ENCODE data around the gene ACTC1. TPM values are rescaled to one million over a fixed set of nuclear protein-coding genes. Genes with fewer than 3 reads are reported as not detected.

ACTC1 gene
- total RNA-seq, 1 experiment from 2014 or later = 0.07 TPM

DNA sequence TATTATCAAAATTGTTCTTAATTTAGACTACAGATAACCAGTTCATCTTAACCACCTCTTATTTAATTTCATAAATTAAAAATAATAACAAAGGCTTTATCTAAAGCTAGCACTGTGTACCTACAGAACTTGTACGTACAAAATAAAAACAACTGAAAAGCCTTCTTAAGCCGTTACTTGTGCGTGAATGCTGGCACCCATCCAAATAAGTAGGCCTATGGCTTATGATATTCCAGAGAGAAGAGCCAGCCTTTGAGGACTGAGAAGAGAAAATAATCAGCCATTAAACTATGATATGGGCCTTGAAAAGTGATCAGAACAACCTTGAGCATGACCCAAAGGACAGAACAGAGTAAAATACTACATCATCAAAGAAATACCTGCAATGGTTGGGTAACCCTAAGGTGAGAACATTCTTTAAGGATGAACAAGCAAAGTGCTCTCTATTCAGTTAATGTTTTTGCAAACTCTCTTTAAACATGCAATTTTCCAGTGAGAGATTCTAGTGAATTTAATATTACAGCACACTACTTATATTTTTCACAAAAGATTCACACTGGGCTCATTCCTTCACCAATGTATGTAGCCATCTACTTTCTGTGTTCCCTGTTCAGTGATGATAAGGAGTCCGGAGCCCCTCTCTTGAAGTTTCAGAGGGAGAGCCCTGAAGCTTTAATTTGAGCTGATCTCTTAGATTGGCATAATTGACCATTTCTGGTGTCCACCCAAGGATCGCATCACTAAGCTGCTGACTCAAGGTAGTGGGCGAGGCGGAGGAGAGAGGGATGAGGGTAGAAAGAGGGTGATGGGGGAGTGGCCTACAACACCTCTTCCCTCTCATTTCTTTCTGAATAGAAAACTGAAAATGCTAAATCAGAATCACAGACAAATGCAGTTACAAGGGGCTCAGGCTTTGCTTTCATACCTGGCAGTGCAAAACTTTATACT is 7.7 kb upstream of the ACTC1 start:
- no peak for DNase-seq (ENCODE audit: extremely low read depth, low read depth)

DNA sequence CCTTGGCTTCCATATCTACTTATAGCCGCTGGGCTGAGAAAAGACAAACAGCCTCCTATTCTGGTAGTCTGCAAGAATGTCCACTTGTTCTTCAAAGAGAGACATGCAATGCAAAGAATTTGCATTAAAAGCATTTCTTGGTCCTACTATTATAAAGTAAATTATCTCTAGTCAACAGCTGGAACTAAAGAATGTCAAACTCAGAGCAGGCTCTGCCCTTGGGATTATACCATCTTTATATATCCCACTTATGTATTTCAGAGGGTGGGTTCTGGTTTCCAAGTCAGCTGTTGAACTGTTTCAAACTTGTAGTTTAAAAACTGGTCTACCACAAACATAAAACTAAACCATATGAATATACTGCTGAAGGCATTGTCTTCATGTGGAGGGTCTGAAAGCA is 7.0 kb upstream of the ACTC1 start:
- DNase-seq (ENCODE audit: extremely low read depth, low read depth) = no peak

GRCh38 chr15:34799149-34800101 is 4.1 kb upstream of the ACTC1 start:
- DNase-seq (ENCODE audit: extremely low read depth, low read depth) = no peak

- no peak for DNase-seq (ENCODE audit: extremely low read depth, low read depth)
Measured at GRCh38 chr15:34796847-34797435, 1.6 kb upstream of the ACTC1 start.

DNA sequence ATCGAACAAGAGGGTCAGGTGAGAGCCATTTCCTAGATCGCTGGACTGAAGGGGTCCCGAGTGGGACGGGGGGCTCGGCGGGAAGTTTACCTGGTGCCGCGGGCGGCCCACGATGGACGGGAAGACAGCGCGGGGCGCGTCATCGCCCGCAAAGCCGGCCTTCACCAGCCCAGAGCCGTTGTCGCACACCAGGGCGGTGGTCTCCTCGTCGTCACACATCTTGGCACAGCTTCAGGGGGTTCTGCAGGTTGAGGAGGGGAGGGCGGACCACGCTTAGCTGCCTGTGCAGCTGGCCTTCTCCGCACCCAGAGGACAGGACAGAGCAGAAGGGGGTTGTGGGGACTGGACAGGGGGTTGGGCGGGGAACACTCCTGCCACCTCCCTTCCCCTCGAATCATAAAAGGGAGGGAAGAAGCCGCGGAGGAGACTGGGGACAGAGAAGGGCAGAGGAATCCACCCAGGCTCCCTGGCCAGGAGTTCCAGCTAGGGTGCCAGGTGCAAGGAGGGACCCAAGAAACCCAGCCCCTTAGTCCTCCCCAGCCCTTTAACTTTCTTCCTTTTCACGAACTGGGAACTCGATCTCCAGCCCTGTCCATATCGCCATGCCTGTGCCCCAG is 651 bp downstream of the ACTC1 start:
- no peak for DNase-seq (ENCODE audit: extremely low read depth, low read depth)

- DNase-seq (ENCODE audit: extremely low read depth, low read depth) = no peak
Measured at GRCh38 chr15:34793901-34794300, 1.4 kb downstream of the ACTC1 start.

DNA sequence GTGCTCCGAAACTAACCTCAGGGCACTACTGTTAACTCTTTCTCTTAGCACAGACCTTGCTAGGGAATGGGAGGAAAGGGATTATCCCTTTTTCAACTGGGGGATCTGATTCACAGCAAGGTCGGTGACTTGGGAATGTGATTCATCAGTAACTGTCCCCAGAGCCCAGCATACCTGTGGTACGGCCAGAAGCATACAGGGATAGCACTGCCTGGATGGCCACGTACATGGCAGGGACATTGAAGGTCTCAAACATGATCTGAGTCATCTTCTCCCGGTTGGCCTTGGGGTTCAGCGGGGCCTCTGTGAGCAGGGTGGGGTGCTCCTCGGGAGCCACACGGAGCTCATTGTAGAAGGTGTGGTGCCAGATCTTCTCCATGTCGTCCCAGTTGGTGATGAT is 2.3 kb downstream of the ACTC1 start:
- DNase-seq (ENCODE audit: extremely low read depth, low read depth) = no peak

DNA sequence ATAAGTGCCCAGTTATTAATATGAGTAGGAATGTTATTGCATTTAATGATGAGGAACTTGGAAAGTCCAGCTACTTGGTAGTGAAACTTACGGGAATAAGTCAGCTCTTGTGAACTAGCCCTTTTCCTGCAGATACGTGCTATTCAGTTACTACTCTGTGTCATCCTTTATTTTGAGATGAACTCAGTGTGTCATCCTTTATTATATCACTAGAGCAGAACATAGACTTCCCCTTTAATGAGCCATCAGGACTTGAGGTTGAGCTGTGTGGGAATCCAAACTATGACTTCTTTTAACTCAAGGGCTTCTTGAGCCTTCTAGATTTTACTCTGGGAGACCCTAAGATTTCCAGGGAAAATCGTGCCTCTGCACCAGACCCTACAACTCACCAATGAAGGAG is 3.6 kb downstream of the ACTC1 start:
- no peak for DNase-seq (ENCODE audit: extremely low read depth, low read depth)

GRCh38 chr15:34790121-34790520 is 5.2 kb downstream of the ACTC1 start:
- no peak for DNase-seq (ENCODE audit: extremely low read depth, low read depth)

GRCh38 chr15:34789326-34789725 is 6.0 kb downstream of the ACTC1 start:
- DNase-seq (ENCODE audit: extremely low read depth, low read depth) = no peak

GRCh38 chr15:34786206-34786605 is 9.1 kb downstream of the ACTC1 start:
- no peak for DNase-seq (ENCODE audit: extremely low read depth, low read depth)

DNA sequence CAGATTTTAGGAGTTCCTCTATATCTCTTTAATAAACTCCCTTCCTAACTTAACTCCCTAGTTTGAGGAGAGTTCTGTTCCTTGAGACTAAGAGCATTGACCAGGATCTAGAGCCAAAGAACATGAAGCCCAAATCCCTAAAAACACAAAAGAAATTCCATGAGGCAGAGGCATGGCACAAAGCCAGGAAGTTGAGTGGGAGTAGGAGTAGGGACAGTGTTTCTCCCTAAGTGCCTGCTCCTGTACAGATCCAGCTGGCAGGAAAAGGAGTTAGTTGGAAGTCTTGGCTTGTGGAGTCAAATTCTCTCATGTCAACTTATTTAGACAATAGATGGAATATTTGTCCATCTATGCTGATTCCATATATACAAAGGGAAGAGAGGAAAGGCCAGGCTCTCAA is 11.4 kb downstream of the ACTC1 start:
- DNase-seq (ENCODE audit: extremely low read depth, low read depth) = no peak

DNA sequence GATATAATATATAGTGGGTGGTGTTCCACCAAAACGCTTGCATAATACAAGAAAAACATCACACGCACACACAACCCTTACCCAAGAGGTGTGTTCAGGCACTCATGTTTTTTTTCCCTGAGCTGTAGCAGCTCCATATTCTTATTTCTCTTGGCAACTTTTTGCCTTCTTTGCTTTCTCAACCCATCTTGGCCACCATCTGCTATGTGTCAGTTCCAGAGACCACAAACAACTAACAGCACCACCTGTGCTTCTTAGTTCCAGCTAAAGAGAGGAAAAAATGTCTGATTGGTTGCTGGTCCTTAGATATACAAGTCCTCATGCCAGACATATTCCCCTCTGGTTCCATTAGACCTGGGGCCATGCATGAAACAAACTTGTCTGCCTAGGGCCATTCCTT is 11.9 kb downstream of the ACTC1 start:
- DNase-seq (ENCODE audit: extremely low read depth, low read depth) = no peak

DNA sequence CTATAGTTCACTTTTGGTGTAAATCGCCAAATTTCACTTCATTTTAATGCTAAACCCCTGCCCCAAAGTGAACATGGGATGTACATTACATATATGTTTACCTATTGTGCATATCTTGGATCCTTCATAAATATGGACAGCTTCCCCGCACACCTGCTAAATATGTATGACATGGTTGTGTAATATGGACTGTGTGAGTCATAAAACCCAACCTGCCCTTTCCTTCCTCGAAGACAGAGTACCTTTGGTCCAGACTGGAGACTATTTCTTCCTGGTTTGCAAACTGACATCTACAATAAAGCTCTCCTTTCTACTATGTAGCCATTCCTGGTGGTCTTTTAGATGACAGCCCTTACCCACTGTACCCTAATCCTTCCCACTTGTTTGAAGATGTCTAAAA is 12.4 kb downstream of the ACTC1 start:
- no peak for DNase-seq (ENCODE audit: extremely low read depth, low read depth)

- no peak for DNase-seq (ENCODE audit: extremely low read depth, low read depth)
Measured at GRCh38 chr15:34780725-34781124, 14.6 kb downstream of the ACTC1 start.

GRCh38 chr15:34776606-34777105 is 18.7 kb downstream of the ACTC1 start:
- no peak for DNase-seq (ENCODE audit: extremely low read depth, low read depth)

DNA sequence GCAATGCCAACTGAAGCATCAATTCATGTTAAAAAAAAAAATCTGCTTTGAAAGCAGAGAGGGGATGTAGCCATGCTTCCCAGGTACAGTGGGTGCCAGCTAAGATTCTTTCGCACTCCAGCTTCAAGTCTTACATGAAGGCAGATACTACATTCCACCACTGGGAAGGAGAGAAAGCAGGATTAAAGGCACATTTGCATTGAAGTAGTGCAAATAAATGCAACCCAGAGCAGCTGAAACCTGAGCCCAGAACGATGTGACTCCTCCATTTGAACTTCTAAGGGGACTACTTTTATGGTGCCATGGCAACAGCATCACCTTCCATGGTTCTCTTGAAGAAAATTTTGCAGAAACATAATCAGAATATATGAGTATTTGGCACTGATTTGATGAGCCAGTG is 21.4 kb downstream of the ACTC1 start:
- DNase-seq (ENCODE audit: extremely low read depth, low read depth) = no peak

DNA sequence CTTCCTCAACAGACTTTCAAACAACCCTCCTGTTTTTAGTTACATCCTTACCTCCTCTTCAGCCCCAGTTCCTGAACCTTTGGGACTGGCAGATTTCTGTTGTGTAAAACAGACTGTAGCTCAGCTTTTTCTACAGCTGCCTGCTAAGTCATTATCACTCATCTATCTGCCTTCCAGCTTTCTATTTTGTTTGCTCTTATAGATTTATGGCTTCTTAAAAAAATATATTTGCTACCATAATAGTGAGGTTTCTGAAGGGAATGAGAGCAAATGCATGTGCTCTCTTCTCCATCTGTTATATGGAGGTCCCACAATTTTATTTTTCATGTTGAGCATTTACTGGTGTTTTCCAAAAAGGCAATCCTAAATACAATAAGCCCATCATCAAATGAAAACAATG is 22.3 kb downstream of the ACTC1 start:
- no peak for DNase-seq (ENCODE audit: extremely low read depth, low read depth)

DNA sequence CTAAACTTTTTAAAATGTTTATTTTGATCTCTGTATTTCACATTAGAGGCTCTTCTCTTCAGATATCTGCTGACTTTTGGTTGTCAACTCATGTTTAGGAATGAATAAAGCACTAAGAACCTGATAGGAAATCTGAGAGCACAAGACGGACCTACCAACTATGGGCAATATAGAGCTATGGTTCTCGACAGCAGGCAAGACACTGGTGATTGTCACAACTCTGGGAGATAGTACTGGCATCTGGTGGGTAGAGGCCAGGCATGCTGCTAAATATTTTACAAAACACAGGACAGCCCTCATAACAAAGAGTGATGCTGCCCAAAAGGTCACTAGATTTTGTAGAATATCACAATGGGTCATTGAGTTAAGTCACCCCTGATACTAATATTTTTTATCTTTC is 23.0 kb downstream of the ACTC1 start:
- no peak for DNase-seq (ENCODE audit: extremely low read depth, low read depth)

GRCh38 chr15:34769711-34770110 is 25.6 kb downstream of the ACTC1 start:
- no peak for DNase-seq (ENCODE audit: extremely low read depth, low read depth)

DNA sequence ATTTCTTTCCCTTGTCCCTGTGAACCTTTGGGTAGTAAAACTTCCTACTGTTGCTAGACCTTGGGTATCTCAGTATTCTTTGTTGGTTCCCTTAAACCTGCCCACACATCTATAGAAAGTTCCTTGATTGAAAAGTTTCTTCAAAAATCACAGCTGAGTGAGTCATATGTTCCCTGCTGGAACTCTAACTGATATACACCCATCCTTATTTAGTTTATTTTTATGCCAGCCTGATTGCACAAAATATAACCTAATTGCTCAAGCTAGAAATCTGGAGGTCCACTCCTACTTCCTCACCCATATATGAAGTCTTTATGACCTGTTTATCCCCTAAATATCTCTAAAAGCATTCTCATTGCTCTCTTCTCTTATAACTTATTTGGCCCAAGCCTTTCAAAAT is 26.8 kb downstream of the ACTC1 start:
- no peak for DNase-seq (ENCODE audit: extremely low read depth, low read depth)

Data from NCI-H460 (cell line).